ENCODE data around the gene TMCO4. TPM values are rescaled to one million over a fixed set of nuclear protein-coding genes. Genes with fewer than 3 reads are reported as not detected.

The TMCO4 gene
- total and polyA plus RNA-seq, 2 donors (not counting 3 experiments of a cell fraction or from before 2014, with no cell fraction given), result 7.6 to 10.3 TPM

DNA sequence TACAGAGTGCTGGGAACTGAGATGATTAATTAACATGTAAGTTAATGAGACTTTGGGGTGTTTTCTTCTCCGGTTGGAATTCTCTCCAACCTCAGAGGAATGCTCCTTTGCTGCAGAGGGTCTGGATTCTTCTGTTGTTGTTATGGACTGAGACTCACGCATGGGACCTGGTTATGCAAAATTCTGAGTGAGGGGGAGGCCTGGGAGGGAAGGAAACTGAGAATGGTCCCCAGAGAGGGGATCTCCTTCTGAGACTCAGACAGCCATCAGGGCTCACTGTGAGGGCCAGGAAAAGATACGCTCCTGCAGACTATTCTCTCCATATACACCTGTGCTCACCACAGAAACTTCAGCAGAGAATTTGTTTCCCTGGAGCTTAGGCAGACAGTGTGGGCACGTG lies 78.7 kb downstream of the TMCO4 start:
- Histone ChIP-seq H3K4me3 (replicated peaks in 1 of 3; ENCODE audit: insufficient read depth in 1 of 3, low read depth in 1 of 3, low read length in 3 of 3) (no peak overlapping the region), H3K27me3 (ENCODE audit: control insufficient read depth in 2 of 2, insufficient read depth in 2 of 2, low read length in 2 of 2) (no peaks in the 10 kb centered on the region), H3K9ac (replicated peaks; ENCODE audit: extremely low read depth, insufficient read depth, low read length) (no peak overlapping the region), H3K27ac (ENCODE audit: insufficient read depth, low read depth, low read length) (no peak overlapping the region), H3K9me1 (replicated peaks; ENCODE audit: control insufficient read depth, extremely low read depth, insufficient read depth, low read length) (no peaks in the 10 kb centered on the region), H3K4me2 (ENCODE audit: insufficient read depth, low read length) (no peak overlapping the region), H4K20me1 (replicated peaks; ENCODE audit: control insufficient read depth, extremely low read depth, insufficient read depth, low read length) (no peaks in the 10 kb centered on the region), H2AFZ (ENCODE audit: low read depth, low read length) (no peak overlapping the region), H3K4me1 (ENCODE audit: control insufficient read depth, extremely low read depth, insufficient read depth, low read length) (no peaks in the 10 kb centered on the region), H3K36me3 (ENCODE audit: control insufficient read depth in 2 of 2, extremely low read depth in 1 of 2, insufficient read depth in 2 of 2, low read length in 2 of 2) (no peaks in the 10 kb centered on the region), H3K9me3 (replicated peaks; ENCODE audit: control insufficient read depth, insufficient read depth, low read length) (no peaks in the 10 kb centered on the region), H3K79me2 (ENCODE audit: control insufficient read depth, insufficient read depth, low read length) (no peaks in the 10 kb centered on the region)
- no TSS peak for BruUV-seq (replicated peaks)
- ChIA-PET POLR2A (no interaction called here), CTCF (no interaction called here)
- dilution Hi-C loops (cut with MboI; ENCODE audit: extremely low pct_ligation_motif_present, low sequenced_read_pairs), result no loop called here
- no peak for TF ChIP-seq FOS (IDR thresholded peaks at IDR 0.05; ENCODE audit: borderline replicate concordance, insufficient read depth, low read length)
- no peak for TF ChIP-seq MYC (IDR thresholded peaks at IDR 0.05; ENCODE audit: low read depth, low read length)
- TF ChIP-seq EZH2 (IDR thresholded peaks at IDR 0.05; ENCODE audit: borderline replicate concordance, low read depth, low read length, severe bottlenecking), result no peak
- TF ChIP-seq, protein P1, sequence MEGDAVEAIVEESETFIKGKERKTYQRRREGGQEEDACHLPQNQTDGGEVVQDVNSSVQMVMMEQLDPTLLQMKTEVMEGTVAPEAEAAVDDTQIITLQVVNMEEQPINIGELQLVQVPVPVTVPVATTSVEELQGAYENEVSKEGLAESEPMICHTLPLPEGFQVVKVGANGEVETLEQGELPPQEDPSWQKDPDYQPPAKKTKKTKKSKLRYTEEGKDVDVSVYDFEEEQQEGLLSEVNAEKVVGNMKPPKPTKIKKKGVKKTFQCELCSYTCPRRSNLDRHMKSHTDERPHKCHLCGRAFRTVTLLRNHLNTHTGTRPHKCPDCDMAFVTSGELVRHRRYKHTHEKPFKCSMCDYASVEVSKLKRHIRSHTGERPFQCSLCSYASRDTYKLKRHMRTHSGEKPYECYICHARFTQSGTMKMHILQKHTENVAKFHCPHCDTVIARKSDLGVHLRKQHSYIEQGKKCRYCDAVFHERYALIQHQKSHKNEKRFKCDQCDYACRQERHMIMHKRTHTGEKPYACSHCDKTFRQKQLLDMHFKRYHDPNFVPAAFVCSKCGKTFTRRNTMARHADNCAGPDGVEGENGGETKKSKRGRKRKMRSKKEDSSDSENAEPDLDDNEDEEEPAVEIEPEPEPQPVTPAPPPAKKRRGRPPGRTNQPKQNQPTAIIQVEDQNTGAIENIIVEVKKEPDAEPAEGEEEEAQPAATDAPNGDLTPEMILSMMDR (IDR thresholded peaks at IDR 0.05; ENCODE audit: extremely low read depth in 1 of 2, insufficient read depth in 1 of 2, low read depth in 1 of 2, low read length in 2 of 2), result no peak
- TF ChIP-seq JUN (IDR thresholded peaks at IDR 0.05; ENCODE audit: borderline replicate concordance, insufficient read depth, insufficient read length, low read depth), result no peak
- TF ChIP-seq, protein P2, sequence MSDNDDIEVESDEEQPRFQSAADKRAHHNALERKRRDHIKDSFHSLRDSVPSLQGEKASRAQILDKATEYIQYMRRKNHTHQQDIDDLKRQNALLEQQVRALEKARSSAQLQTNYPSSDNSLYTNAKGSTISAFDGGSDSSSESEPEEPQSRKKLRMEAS (IDR thresholded peaks at IDR 0.05; ENCODE audit: insufficient read depth, insufficient read length), result no peak
- no peak for TF ChIP-seq GATA2 (IDR thresholded peaks at IDR 0.05; ENCODE audit: insufficient read depth, insufficient read length, low read depth, low read length)
- no peak for TF ChIP-seq POLR2AphosphoS5 (IDR thresholded peaks at IDR 0.05; ENCODE audit: insufficient read depth, low read depth, low read length)
- intact Hi-C loops (cut with micrococcal nuclease), result no loop called here
- DNase-seq (ENCODE audit: low read depth, low spot score) (no peak), FAIRE-seq (no peak)
